Smooth muscle cell (in vitro differentiated cells): ENCODE measurements around the gene PRELID2. TPM values are rescaled to one million over a fixed set of nuclear protein-coding genes. Genes with fewer than 3 reads are reported as not detected.
"Not testable (repeated sequence)": the region's sequence is repeated elsewhere in the genome, so short reads cannot be mapped to it uniquely, and the experiment has no call there.

Experiments used
- DNase-seq: peaks from one replicate; lab custom pipeline; 2025; ENCODE audit not compliant: unreplicated experiment; lab: John Stamatoyannopoulos, UW
- H2AFZ ChIP-seq: fragments of 200-600 bp; sonication (generic); 2 replicates; pipeline ENCODE4 v1.6.0; 2016; ENCODE audit warnings: antibody characterized with exemption, low read depth, mild to moderate bottlenecking
- H3F3A ChIP-seq: fragments of 200-600 bp; sonication (generic); 2 replicates; pipeline ENCODE4 v1.6.0; 2017; ENCODE audit warnings: antibody characterized with exemption, low read depth
- H3K27ac ChIP-seq: fragments of 200-600 bp; sonication (generic); 2 replicates; pipeline ENCODE4 v1.5.1; 2016; ENCODE audit warnings: low read depth, mild to moderate bottlenecking
- H3K27me3 ChIP-seq: fragments of 200-600 bp; sonication (generic); 2 replicates; pipeline ENCODE4 v1.6.1; 2016; ENCODE audit warnings: low read depth, mild to moderate bottlenecking
- H3K36me3 ChIP-seq: fragments of 200-600 bp; sonication (generic); 2 replicates; pipeline ENCODE4 v1.5.1; 2016; ENCODE audit warnings: low read depth
- H3K4me1 ChIP-seq: fragments of 200-600 bp; sonication (generic); 2 replicates; pipeline ENCODE4 v1.5.1; 2016; ENCODE audit warnings: low read depth
- H3K4me2 ChIP-seq: fragments of 200-600 bp; sonication (generic); 2 replicates; pipeline ENCODE4 v1.6.0; 2016; ENCODE audit warnings: mild to moderate bottlenecking
- H3K4me3 ChIP-seq: fragments of 200-600 bp; sonication (generic); 2 replicates; pipeline ENCODE4 v1.5.1; 2016; ENCODE audit warnings: mild to moderate bottlenecking
- H3K79me2 ChIP-seq: fragments of 200-600 bp; sonication (generic); 2 replicates; pipeline ENCODE4 v1.6.0; 2016; ENCODE audit warnings: low read depth, mild to moderate bottlenecking
- H3K9ac ChIP-seq: fragments of 200-600 bp; sonication (generic); 2 replicates; pipeline ENCODE4 v1.6.0; 2016; ENCODE audit warnings: low read depth
- H3K9me3 ChIP-seq: fragments of 200-600 bp; sonication (generic); replicated peaks from 2 replicates; pipeline ENCODE4 v1.5.1; 2016; ENCODE audit warnings: low read depth
- H4K20me1 ChIP-seq: fragments of 200-600 bp; sonication (generic); 2 replicates; pipeline ENCODE4 v1.6.0; 2016; ENCODE audit warnings: low read depth
- CTCF ChIP-seq: fragments of 200-600 bp; sonication (generic); IDR thresholded peaks from 2 replicates; pipeline ENCODE4 v1.5.1; 2017; ENCODE audit warnings: borderline replicate concordance, mild to moderate bottlenecking, antibody characterized with exemption; ENCODE audit not compliant: insufficient read depth, poor library complexity, severe bottlenecking
- WGBS: methylation state at CpG from one replicate; pipeline ENCODE4 v1.1.7; 2016; ENCODE audit warnings: low lambda C conversion rate; 5-methylcytosine and 5-hydroxymethylcytosine counted together
- polyA plus RNA-seq: library from polyadenylated mRNA; unstranded; fragments of >200 nt; fragmentation: Nextera tagmentation; extraction: Ambion mirVana; gene quantifications from 2 replicates; pipeline ENCODE4 v1.2.1, GENCODE V29; 2016
- total RNA-seq: library from RNA; depleted of rRNA; stranded (reverse); fragments of >200 nt; gene quantifications from 2 replicates; pipeline ENCODE4 v1.2.3, GENCODE V29; 2014

Gene PRELID2
- total and polyA plus RNA-seq, 2 experiments from 2014 or later: 2.5 to 7.3 TPM

GRCh38 chr5:145840458-145841132 lies 5.5 kb upstream of the PRELID2 start:
- H3K79me2 ChIP-seq: no peaks in the 10 kb centered on the region
- H3K27me3 ChIP-seq: no peaks in the 10 kb centered on the region
- H3K4me2 ChIP-seq: no peak overlapping the region
- H3K4me3 ChIP-seq: no peak overlapping the region
- no peak overlapping the region for H3K27ac ChIP-seq
- peaks cover 4% of the 10 kb centered on the region for H3K4me1 ChIP-seq
- 93% methylated on average over 3 of the region's 3 CpGs for whole genome bisulfite sequencing
- no peak for TF ChIP-seq CTCF
- no peak overlapping the region for H3K9ac ChIP-seq
- H3K36me3 ChIP-seq: no peaks in the 10 kb centered on the region
- no peak overlapping the region for H2AFZ ChIP-seq
- no peaks in the 10 kb centered on the region for H3K9me3 ChIP-seq
- DNase-seq: no peak
- H4K20me1 ChIP-seq: no peaks in the 10 kb centered on the region
- peaks cover 4% of the 10 kb centered on the region for H3F3A ChIP-seq

GRCh38 chr5:145838276-145838675 lies 3.1 kb upstream of the PRELID2 start:
- no peak for TF ChIP-seq CTCF
- DNase-seq: no peak
- Histone ChIP-seq H3K9ac (no peak overlapping the region), H3K4me2 (no peak overlapping the region), H4K20me1 (no peaks in the 10 kb centered on the region), H3K36me3 (no peaks in the 10 kb centered on the region), H2AFZ (no peak overlapping the region), H3K79me2 (no peaks in the 10 kb centered on the region), H3K4me1 (peaks cover 6% of the 10 kb centered on the region), H3K27ac (no peak overlapping the region), H3K27me3 (no peaks in the 10 kb centered on the region), H3K9me3 (no peaks in the 10 kb centered on the region), H3F3A (peaks cover 4% of the 10 kb centered on the region), H3K4me3 (no peak overlapping the region)
- WGBS: 48% methylated on average over 6 of the region's 6 CpGs

GRCh38 chr5:145836241-145836640 lies 1.1 kb upstream of the PRELID2 start:
- 93% methylated on average over 12 of the region's 13 CpGs for WGBS
- not testable (repeated sequence) for H2AFZ ChIP-seq, H3K79me2 ChIP-seq, DNase-seq, H3K27me3 ChIP-seq, H3K36me3 ChIP-seq, H4K20me1 ChIP-seq, H3K27ac ChIP-seq, H3K4me3 ChIP-seq, H3K9ac ChIP-seq, H3F3A ChIP-seq, H3K4me1 ChIP-seq, H3K9me3 ChIP-seq
- H3K4me2 ChIP-seq: peak overlapping the region; percentile 85

- DNase-seq: no peak
- Histone ChIP-seq H3K9me3 (no peaks in the 10 kb centered on the region), H3K27me3 (no peaks in the 10 kb centered on the region), H3K4me2 (peak overlapping the region; percentile 85), H3K4me3 (peak overlapping the region; percentile 58), H3K9ac (no peak overlapping the region), H3K27ac (no peak overlapping the region), H3F3A (peaks cover 4% of the 10 kb centered on the region), H3K4me1 (peaks cover 6% of the 10 kb centered on the region), H3K36me3 (no peaks in the 10 kb centered on the region), H2AFZ (peak overlapping the region; percentile 78), H3K79me2 (no peaks in the 10 kb centered on the region), H4K20me1 (no peaks in the 10 kb centered on the region)
- WGBS: 66% methylated on average over 18 of the region's 18 CpGs
- TF ChIP-seq CTCF: no peak
Observed at GRCh38 chr5:145835848-145836239, 702 bp upstream of the PRELID2 start.
